ENCODE results near the gene HOXD4. TPM values are rescaled to one million over a fixed set of nuclear protein-coding genes. Genes with fewer than 3 reads are reported as not detected.

The HOXD4 gene
- total RNA-seq, 4 donors from 2014 or later = 0.29 to 1.4 TPM; not detected in 2

- H3K27ac ChIP-seq = no peak overlapping the region
- DNase-seq (no peak), ATAC-seq (no peak)
- in situ Hi-C loops (cut with MboI; ENCODE audit: low sequenced_read_pairs in 4 of 4) = no loop called here
- no peaks in the 10 kb centered on the region for H3K9me3 ChIP-seq
- H3K4me1 ChIP-seq = no peaks in the 10 kb centered on the region
- peaks cover 22 to 39% (median 38%) of the 10 kb centered on the region in 3 donors for H3K27me3 ChIP-seq
- intact Hi-C loops (cut with DNase I; ENCODE audit: low total_unique reads) = no loop called here
- no peaks in the 10 kb centered on the region for H3K36me3 ChIP-seq
- H3K4me3 ChIP-seq = no peak overlapping the region
- no peak for TF ChIP-seq POLR2A (IDR thresholded peaks at IDR 0.05)
These were observed 17.8 kb downstream of the HOXD4 start for GRCh38 chr2:176169181-176169580.

- in situ Hi-C loops (cut with MboI; ENCODE audit: low sequenced_read_pairs in 4 of 4) = no loop called here
- no peak for ATAC-seq
- H3K36me3 ChIP-seq = no peaks in the 10 kb centered on the region
- H3K27me3 ChIP-seq = peaks cover 20 to 36% (median 33%) of the 10 kb centered on the region in 3 donors
- H3K4me3 ChIP-seq = no peak overlapping the region
- H3K9me3 ChIP-seq = no peaks in the 10 kb centered on the region
- H3K4me1 ChIP-seq = no peaks in the 10 kb centered on the region
- no peak for TF ChIP-seq CTCF (IDR thresholded peaks at IDR 0.05 in 4 of 5, conservative IDR thresholded peaks at IDR 0.05 in 1 of 5)
- no peak for TF ChIP-seq POLR2A (IDR thresholded peaks at IDR 0.05)
- no peak for DNase-seq
- intact Hi-C loops (cut with DNase I; ENCODE audit: low total_unique reads) = no loop called here
- no peak overlapping the region for H3K27ac ChIP-seq
These were observed 18.4 kb downstream of the HOXD4 start for GRCh38 chr2:176169711-176170110.

- H3K27me3 ChIP-seq = peaks cover 17 to 36% (median 32%) of the 10 kb centered on the region in 3 donors
- no peaks in the 10 kb centered on the region for H3K4me1 ChIP-seq
- DNase-seq (no peak), ATAC-seq (no peak)
- TF ChIP-seq POLR2A (IDR thresholded peaks at IDR 0.05) (no peak), CTCF (IDR thresholded peaks at IDR 0.05 in 4 of 5, conservative IDR thresholded peaks at IDR 0.05 in 1 of 5) (no peak)
- intact Hi-C loops (cut with DNase I; ENCODE audit: low total_unique reads) (no loop called here), in situ Hi-C loops (cut with MboI; ENCODE audit: low sequenced_read_pairs in 4 of 4) (no loop called here)
- no peak overlapping the region for H3K4me3 ChIP-seq
- H3K9me3 ChIP-seq = no peaks in the 10 kb centered on the region
- no peaks in the 10 kb centered on the region for H3K36me3 ChIP-seq
- no peak overlapping the region for H3K27ac ChIP-seq
These were observed 19.4 kb downstream of the HOXD4 start for GRCh38 chr2:176170602-176171305.

- H3K4me1 ChIP-seq = no peaks in the 10 kb centered on the region
- H3K27ac ChIP-seq = no peak overlapping the region
- intact Hi-C loops (cut with DNase I; ENCODE audit: low total_unique reads) = no loop called here
- in situ Hi-C loops (cut with MboI; ENCODE audit: low sequenced_read_pairs in 4 of 4) = no loop called here
- no peak for TF ChIP-seq CTCF (IDR thresholded peaks at IDR 0.05 in 4 of 5, conservative IDR thresholded peaks at IDR 0.05 in 1 of 5)
- no peak for TF ChIP-seq POLR2A (IDR thresholded peaks at IDR 0.05)
- H3K36me3 ChIP-seq = no peaks in the 10 kb centered on the region
- DNase-seq = no peak
- H3K27me3 ChIP-seq = peaks cover 17 to 36% (median 33%) of the 10 kb centered on the region in 3 donors
- no peak overlapping the region for H3K4me3 ChIP-seq
- no peaks in the 10 kb centered on the region for H3K9me3 ChIP-seq
- no peak for ATAC-seq
These were observed 20.1 kb downstream of the HOXD4 start for GRCh38 chr2:176171351-176172006.

GRCh38 chr2:176172007-176172894 lies 20.9 kb downstream of the HOXD4 start:
- ATAC-seq (no peak), DNase-seq (no peak)
- no peak overlapping the region for H3K4me3 ChIP-seq
- no peak for TF ChIP-seq CTCF (IDR thresholded peaks at IDR 0.05 in 4 of 5, conservative IDR thresholded peaks at IDR 0.05 in 1 of 5)
- TF ChIP-seq POLR2A (IDR thresholded peaks at IDR 0.05) = no peak
- no peaks in the 10 kb centered on the region for H3K36me3 ChIP-seq
- no peaks in the 10 kb centered on the region for H3K9me3 ChIP-seq
- H3K4me1 ChIP-seq = no peaks in the 10 kb centered on the region
- H3K27ac ChIP-seq = no peak overlapping the region
- intact Hi-C loops (cut with DNase I; ENCODE audit: low total_unique reads) (no loop called here), in situ Hi-C loops (cut with MboI; ENCODE audit: low sequenced_read_pairs in 4 of 4) (no loop called here)
- H3K27me3 ChIP-seq = peaks cover 19 to 39% (median 37%) of the 10 kb centered on the region in 3 donors
